LNCAP (cell line): Measurements from ENCODE around the gene SPSB3.

ENCODE experiments used
- TF ChIP-seq, protein P1 (sequence below): fragments of 450-650 bp; IDR thresholded peaks from 2 replicates; pipeline ENCODE4 v1.5.1; 2017; ENCODE audit warnings: mild to moderate bottlenecking

SPSB3 gene

DNA sequence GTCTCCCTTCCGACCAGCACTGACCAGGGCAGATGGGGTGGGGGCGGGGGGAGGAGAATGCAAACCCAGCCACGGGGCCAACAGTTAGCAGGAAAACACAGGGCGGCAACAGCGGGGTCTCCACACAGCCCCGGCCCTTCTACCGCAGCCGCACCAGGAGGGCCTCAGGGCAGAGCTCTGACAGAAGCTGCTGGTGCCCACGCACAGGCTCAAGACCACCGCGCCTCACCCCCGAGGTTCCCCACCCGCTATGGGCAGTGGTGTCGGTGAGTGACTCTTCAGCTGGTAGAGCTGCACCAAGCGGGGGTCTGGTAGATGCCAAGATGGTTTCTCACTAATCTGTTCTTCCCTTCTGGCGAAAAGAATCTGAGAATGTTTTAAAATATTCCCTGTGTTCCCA, 28.2 kb upstream of the SPSB3 start:
- TF ChIP-seq, protein P1, sequence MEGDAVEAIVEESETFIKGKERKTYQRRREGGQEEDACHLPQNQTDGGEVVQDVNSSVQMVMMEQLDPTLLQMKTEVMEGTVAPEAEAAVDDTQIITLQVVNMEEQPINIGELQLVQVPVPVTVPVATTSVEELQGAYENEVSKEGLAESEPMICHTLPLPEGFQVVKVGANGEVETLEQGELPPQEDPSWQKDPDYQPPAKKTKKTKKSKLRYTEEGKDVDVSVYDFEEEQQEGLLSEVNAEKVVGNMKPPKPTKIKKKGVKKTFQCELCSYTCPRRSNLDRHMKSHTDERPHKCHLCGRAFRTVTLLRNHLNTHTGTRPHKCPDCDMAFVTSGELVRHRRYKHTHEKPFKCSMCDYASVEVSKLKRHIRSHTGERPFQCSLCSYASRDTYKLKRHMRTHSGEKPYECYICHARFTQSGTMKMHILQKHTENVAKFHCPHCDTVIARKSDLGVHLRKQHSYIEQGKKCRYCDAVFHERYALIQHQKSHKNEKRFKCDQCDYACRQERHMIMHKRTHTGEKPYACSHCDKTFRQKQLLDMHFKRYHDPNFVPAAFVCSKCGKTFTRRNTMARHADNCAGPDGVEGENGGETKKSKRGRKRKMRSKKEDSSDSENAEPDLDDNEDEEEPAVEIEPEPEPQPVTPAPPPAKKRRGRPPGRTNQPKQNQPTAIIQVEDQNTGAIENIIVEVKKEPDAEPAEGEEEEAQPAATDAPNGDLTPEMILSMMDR = no peak

DNA sequence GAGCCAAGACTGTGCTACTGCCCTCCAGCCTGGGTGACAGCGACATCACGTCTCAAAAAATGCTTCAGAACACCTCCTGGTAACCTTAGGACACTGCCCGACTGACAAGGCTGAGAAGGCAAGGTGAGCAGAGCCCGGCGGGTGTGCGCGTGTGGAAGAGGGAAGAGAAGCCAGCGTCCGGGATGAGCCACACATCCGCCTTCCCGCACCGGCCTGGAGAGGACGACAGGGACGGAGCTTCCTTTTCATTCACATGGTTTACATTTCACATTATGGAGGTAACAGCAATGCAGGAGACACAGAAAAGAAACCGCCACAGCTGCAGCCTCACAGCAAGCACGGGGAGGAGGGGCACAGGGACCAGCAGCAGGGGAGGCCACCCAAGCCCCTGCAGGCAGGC, 27.7 kb upstream of the SPSB3 start:
- TF ChIP-seq, protein P1 = no peak

DNA sequence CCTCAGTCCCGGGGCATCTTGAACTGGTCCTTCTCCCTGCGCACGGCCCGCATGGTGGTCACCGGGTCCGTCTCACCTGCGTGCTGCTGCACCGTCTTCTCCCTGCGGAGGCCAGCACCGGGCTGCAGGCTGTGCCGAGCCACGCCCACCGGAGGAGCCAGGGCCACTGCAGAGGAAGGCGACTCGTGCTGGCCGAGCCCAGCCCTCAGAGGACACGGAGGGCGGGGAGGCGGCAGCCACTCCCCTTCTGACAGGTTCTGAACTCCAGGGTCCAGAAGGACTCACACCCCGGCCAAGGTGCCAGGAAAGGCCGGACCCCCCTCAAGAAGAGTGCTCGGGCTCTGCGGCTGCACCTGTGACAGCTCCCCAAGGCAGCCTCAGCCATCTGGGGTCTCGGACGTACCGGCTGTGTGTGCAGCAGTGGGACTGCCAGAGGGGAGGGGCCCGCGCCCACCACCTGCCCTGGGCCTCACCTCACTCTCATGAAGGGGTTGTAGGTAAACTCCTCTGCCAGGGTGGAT, 27.0 kb upstream of the SPSB3 start:
- TF ChIP-seq, protein P1 = no peak

DNA sequence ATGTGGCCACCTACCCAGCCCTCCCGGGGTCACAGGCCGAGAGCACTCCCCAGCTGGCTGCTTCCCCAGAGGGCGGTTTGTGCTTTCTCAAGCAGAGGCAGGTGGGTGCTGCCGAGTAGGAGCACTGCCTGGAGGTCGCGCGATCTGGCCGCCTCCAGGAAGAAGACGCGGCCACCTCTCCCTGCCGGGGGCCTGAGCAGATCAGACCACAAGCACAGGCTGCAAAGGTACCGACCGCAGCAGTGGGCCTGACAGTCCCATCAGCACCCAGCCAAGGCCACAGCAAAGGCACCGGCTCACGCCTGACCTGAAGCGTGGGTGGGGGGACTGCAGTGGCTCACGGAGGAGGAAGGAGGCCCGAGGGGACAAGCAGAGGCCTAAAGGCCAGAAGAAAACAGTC, 26.3 kb upstream of the SPSB3 start:
- TF ChIP-seq, protein P1 = no peak

DNA sequence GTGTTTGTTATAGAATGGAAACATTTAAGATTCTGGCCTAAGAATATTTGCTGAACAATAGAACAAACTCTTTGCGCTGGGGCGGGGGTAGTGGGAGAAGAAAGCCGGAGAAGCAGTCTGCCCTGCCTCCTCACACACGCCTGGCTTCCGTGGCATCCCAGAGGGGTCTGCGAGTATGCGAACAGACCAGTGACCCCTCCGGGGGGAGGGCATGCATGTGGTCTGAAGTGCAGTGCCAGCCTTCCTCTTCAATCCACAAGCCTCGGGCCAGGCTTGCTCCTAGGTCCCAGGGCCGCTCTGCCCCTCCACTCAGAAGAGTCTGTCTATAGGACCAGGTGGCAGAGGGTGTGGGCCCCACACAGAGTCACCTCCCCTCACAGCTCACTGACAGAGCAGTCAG, 25.3 kb upstream of the SPSB3 start:
- TF ChIP-seq, protein P1 = no peak

DNA sequence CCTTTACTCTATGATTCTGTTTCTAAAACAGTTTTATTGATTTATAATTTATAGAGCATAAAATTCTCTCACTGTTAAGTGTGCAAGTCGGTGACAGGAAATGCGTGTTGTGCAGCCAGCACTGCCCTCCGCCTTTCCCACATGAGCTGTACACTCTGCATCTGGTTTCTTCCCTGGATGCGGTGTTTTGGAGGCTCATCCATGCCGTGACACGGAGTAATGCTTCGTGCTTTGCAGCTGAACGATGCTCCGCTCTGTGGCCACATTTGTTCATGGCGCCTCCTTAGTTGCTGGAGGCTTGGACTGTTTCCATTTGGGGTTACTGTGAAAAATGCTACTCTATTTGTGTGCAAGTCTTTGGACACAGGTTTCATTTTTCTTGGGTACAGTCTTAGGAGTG, 18.3 kb upstream of the SPSB3 start:
- TF ChIP-seq, protein P1 = no peak

DNA sequence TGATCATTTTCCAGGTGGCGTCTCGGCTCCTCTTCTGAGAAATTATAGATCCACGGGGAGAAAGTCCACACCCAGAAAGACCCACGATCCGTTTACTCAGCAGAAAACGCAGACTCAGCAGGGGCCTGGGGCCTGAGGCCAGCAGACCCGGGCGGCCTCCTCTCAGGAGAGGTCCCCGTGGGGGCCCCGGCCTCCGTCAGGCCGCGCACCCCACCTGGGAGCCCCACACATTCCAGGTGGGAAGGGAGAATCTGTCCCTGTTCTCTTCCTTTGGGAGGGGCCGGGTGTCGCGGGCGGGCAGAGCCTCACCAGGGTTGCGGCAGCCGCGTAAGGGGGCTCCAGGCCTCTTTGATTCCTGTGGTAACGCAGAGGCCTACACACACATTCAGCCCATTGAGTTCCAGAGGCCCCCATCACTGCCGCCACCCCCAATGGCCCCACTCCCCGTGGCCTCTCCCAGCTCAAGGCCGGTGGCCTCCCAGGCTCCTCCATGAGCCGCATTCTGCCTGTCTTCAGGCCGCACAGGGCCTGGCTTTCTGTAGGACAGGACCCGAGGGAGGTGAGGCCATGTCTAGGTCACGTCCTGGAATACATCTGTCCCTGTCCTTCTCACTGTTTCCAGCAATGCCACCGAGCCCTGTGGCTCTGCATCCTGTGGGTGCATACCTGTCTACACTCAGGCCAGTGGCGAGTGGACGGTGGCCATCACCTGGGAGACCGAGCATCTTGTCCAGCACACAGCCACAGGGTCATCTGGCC, 12.7 kb upstream of the SPSB3 start:
- TF ChIP-seq, protein P1 = no peak
